Neural cell (in vitro differentiated cells): ENCODE data around the gene CFAP65.

Source experiments
- EP300 ChIP-seq: fragments of 450-650 bp; conservative IDR thresholded peaks from 2 replicates; pipeline ENCODE4 v1.6.1; 2014; ENCODE audit warnings: antibody characterized with exemption, mild to moderate bottlenecking, moderate library complexity; ENCODE audit not compliant: poor library complexity, severe bottlenecking
- EZH2 ChIP-seq: fragments of 200-600, 300-800 bp; shearing (Covaris generic), sonication (generic); IDR thresholded peaks from 2 replicates; pipeline ENCODE4 v1.6.1; 2014; ENCODE audit warnings: antibody characterized with exemption, low read length, borderline replicate concordance, mild to moderate bottlenecking; ENCODE audit not compliant: insufficient read depth, poor library complexity, severe bottlenecking
- MXI1 ChIP-seq: fragments of 450-650 bp; conservative IDR thresholded peaks from 2 replicates; pipeline ENCODE4 v1.6.1; 2014; ENCODE audit warnings: antibody characterized with exemption, mild to moderate bottlenecking; ENCODE audit not compliant: poor library complexity, severe bottlenecking
- POLR2AphosphoS5 ChIP-seq: IDR thresholded peaks from 2 replicates; pipeline ENCODE4 v1.6.1; 2012
- RAD21 ChIP-seq: fragments of 450-650 bp; conservative IDR thresholded peaks from 2 replicates; pipeline ENCODE4 v1.6.1; 2014; ENCODE audit warnings: antibody characterized with exemption, mild to moderate bottlenecking, moderate library complexity
- SMC3 ChIP-seq: fragments of 450-650 bp; conservative IDR thresholded peaks from 2 replicates; pipeline ENCODE4 v1.6.1; 2014; ENCODE audit warnings: antibody characterized with exemption, mild to moderate bottlenecking, moderate library complexity; ENCODE audit not compliant: poor library complexity
- TAF1 ChIP-seq: IDR thresholded peaks from 2 replicates; pipeline ENCODE4 v1.6.1; 2012; ENCODE audit warnings: low read depth
- TF ChIP-seq, protein P1 (sequence below): fragments of 450-650 bp; IDR thresholded peaks from 2 replicates; pipeline ENCODE4 v1.5.1; 2014; ENCODE audit warnings: antibody characterized with exemption, mild to moderate bottlenecking, moderate library complexity; ENCODE audit not compliant: poor library complexity, severe bottlenecking
- TF ChIP-seq, protein P2 (sequence below): IDR thresholded peaks from 2 replicates; pipeline ENCODE4 v1.6.1; 2012; ENCODE audit warnings: borderline replicate concordance

DNA sequence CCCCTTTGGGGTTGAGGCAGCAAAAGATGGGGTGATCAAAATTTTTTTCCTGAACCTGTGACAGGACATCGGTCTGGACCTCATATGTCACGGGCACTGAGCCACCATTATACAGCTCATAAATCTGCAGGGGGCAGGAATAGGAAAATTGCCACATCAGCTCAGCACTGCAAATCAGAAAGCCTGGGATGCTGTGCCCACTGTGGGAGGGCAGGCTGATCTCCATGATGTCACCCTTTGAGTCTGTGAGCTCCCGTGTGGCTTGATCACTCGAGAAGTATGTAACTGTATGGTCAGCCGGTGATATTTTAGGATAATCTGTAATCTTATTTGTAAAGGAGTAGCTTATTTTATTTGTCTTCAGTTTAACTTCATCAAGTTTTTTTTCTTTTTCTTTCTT lies 30.4 kb downstream of the CFAP65 start:
- TF ChIP-seq, protein P1, sequence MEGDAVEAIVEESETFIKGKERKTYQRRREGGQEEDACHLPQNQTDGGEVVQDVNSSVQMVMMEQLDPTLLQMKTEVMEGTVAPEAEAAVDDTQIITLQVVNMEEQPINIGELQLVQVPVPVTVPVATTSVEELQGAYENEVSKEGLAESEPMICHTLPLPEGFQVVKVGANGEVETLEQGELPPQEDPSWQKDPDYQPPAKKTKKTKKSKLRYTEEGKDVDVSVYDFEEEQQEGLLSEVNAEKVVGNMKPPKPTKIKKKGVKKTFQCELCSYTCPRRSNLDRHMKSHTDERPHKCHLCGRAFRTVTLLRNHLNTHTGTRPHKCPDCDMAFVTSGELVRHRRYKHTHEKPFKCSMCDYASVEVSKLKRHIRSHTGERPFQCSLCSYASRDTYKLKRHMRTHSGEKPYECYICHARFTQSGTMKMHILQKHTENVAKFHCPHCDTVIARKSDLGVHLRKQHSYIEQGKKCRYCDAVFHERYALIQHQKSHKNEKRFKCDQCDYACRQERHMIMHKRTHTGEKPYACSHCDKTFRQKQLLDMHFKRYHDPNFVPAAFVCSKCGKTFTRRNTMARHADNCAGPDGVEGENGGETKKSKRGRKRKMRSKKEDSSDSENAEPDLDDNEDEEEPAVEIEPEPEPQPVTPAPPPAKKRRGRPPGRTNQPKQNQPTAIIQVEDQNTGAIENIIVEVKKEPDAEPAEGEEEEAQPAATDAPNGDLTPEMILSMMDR: no peak
- TF ChIP-seq TAF1 (no peak), POLR2AphosphoS5 (no peak), EZH2 (no peak), EP300 (no peak), MXI1 (no peak), RAD21 (no peak), SMC3 (no peak)
- TF ChIP-seq, protein P2, sequence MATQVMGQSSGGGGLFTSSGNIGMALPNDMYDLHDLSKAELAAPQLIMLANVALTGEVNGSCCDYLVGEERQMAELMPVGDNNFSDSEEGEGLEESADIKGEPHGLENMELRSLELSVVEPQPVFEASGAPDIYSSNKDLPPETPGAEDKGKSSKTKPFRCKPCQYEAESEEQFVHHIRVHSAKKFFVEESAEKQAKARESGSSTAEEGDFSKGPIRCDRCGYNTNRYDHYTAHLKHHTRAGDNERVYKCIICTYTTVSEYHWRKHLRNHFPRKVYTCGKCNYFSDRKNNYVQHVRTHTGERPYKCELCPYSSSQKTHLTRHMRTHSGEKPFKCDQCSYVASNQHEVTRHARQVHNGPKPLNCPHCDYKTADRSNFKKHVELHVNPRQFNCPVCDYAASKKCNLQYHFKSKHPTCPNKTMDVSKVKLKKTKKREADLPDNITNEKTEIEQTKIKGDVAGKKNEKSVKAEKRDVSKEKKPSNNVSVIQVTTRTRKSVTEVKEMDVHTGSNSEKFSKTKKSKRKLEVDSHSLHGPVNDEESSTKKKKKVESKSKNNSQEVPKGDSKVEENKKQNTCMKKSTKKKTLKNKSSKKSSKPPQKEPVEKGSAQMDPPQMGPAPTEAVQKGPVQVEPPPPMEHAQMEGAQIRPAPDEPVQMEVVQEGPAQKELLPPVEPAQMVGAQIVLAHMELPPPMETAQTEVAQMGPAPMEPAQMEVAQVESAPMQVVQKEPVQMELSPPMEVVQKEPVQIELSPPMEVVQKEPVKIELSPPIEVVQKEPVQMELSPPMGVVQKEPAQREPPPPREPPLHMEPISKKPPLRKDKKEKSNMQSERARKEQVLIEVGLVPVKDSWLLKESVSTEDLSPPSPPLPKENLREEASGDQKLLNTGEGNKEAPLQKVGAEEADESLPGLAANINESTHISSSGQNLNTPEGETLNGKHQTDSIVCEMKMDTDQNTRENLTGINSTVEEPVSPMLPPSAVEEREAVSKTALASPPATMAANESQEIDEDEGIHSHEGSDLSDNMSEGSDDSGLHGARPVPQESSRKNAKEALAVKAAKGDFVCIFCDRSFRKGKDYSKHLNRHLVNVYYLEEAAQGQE: no peak
